Measurements from ENCODE around the gene TIAL1.
"Not testable (repeated sequence)": the region's sequence is repeated elsewhere in the genome, so short reads cannot be mapped to it uniquely, and the experiment has no call there.

TIAL1 gene, protein sequence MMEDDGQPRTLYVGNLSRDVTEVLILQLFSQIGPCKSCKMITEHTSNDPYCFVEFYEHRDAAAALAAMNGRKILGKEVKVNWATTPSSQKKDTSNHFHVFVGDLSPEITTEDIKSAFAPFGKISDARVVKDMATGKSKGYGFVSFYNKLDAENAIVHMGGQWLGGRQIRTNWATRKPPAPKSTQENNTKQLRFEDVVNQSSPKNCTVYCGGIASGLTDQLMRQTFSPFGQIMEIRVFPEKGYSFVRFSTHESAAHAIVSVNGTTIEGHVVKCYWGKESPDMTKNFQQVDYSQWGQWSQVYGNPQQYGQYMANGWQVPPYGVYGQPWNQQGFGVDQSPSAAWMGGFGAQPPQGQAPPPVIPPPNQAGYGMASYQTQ

DNA sequence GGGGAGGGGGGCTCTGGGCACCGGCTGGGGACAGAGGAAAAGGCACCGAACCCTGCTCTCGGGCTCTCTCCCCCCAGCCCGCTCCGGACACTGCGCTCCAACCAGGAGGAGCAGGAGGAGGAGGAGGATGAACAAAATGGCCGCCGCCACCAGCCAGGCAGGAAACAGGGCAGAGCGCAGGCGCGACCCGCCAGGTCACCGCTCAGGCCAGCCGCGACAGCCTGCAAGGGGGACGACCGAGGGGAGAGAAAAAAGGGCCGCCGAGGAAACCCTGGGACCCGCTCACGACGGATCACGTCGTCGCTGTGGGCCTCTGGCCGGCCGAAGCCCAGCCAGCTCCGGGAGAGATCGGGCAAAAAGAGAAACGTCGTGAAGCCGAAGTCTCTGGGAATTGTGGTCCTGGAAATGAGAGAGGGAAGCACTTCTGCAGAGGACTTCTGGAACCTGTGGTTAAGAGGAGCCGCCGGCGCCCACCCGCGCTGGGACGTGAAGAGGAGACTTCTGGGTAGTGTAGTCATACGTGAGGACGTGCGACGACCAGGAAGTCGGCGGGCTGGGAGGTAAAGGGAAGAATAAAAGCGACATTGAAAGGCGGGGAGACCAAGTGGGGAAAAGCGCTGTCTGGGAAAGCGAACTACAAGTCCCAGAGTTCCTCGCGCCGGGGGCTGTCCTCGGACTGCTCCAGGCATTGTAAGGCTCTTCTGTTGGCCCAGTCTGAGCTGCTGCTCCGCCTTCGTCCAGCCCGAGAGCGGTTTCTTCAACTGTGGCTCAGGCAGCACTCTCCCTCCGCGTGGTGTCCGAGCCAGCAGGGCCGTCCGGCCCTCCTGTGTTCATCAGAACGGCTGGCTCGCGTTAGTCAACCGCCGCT lies at the start of gene TIAL1:
TSS of gene TIAL1 (minus strand) at position 428 of the 868 bp plus-strand sequence. CDS start 499 bp downstream, outside the sequence.
- peak; percentile 94 for DNase-seq

DNA sequence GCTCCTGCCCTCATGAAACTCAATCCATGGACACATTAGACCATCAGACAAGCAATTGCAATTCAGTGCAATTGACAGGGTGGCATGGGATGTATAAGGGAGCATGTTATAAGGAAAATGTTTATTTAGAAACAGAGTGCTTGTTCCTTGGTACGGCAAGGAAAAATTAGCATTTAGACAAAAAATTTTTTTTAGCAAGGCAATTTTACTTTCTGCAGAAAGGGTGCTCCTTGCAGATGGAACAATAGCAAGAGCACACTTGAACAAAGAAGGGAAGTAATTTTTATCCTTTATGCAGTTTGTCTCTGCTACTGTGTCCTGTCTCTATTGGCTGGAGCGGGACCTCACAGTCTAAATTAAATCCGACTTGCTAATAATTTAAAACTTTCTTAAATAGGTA lies 48.2 kb upstream of the TIAL1 start:
- no peak for DNase-seq

DNA sequence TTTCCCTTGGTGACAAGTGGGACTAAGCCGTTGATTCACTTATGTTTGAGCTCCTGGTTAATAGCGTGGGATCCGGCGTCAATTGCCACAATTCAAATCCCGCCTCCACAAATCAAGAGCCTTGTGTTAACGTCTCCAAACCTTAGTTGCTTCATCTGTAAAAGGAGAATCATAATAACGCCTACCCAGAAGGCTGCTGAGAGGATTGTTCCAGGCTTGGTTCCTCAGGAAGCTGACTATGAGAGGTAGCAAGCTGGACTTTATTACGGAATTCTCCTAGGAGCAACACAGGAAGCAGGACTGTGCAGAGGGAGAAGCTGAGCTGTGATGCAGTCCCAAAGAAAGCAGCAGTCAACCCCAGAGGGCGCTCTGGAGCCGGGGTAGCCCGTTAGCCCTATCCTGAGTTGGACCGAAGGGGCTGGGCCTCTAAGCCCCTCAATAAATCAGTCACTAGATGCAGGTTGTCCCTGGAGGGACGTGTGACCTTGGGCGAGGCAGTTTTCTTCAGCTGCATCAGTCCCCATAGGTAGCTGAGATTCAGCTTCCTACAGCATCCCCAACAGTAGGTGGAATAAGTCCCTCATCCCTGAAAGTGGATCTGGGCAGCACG lies 47.5 kb upstream of the TIAL1 start:
- DNase-seq, result no peak

DNA sequence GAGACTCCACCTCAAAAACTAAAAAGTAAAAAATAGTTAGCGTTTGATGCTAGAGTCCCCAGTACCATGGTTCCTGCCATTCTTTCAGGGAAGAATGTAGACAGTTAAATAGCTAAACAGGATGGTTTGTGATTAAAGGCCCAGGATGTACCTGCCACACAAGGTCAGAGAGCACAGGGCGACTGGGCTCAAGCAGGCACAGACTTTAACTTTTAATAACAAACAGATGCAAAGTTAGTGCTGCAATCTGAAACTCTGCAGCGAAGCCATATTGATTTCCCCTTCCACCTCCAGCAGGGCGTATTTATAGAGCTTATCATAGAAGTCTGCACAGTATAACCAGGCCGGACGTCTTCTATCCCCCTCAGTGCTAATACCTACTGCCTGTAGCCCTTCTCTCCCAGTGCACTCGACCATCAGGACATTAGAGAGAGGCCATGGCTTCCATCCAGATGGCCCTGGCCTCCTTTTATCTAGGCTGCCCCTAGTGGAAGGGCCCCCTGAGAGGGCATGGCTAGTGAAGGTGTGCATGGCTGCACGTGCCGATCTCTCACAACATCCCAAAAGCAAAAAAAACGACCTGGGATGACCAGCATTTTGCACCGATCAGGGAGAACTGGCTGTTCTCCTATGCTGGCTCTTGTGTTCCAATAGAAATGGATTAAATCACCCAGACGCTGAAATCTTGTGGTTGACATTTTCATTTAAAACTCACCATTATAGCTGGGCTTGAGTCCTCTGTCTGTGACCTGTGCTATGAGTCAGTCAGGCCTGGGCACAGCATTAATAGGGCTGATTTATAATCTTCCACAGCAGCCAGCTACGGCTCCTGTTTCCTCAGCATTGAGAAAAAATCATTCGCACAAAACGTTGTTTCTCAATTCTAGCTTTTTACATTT lies 46.8 kb upstream of the TIAL1 start:
- no peak for DNase-seq

DNA sequence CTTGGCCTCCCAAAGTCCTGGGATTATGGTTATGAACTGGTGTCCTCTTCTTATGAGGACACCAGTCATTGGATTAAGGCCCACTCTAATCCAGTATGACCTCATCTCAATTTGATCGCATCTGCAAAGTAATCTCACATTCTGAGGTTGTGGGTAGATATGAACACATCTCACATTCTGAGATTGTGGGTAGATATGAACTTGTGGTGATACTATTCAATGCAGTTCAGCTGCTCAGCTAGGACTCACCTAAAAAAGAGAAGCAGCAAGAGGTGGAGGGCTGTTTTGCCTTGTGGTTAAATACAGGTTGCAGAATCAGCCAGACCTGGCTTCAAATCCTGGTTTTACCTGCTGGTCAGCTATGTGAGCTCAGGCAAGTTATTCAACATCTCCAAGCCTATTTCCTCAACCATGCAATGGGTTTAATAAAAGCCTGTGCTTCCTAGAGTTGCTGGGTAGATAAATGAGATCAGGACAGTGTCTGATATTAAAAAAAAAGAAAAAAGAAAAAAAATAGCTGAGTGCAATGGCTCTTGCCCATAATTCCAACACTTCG lies 45.9 kb upstream of the TIAL1 start:
- DNase-seq, result no peak

DNA sequence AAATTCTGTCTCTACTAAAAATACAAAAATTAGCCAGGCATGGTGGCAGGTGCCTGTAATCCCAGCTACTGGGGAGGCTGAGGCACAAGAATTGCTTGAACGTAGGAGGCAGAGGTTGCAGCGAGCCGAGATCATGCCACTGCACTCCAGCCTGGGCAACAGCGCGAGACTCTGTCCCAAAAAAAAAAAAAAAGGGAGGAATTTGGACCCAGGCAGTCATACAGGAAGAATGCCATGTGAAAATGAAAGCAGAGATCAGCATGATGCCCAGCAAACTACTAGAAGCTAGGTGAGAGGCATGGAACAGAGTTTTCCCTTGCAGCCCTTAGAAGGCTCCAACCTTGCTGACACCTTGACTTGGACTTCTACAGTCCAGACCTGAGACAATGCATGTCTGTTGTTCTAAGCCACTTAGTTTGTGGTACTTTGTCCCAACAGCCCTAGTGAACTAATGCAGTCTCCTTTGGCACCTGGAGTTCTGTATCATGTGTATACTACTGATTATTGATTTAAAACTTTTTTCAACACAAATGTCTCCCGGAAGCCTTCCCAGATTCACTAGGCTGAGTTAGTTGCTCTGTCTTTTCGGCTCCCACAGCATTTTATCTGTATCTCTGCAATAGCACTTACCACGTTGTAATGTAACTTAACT lies 44.2 kb upstream of the TIAL1 start:
- no peak for DNase-seq

DNA sequence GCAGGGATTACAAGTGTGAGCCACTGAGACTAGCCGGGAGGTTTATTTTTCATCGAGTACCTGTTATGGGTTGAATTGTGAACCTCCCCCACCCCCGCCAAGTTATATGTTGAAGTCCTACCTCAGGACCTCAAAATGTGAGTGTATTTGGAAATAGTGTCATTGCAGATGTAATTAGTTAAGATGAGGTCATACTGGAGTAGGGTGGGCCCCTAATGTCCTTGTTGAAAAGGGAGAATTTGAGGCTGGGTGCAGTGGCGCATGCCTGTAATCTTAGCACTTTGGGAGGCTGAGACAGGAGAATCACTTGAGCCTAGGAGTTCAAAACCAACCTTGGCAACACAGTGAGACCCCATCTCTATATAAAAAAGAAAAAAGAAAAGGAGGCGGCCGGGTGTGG lies 43.6 kb upstream of the TIAL1 start:
- no peak for DNase-seq

DNA sequence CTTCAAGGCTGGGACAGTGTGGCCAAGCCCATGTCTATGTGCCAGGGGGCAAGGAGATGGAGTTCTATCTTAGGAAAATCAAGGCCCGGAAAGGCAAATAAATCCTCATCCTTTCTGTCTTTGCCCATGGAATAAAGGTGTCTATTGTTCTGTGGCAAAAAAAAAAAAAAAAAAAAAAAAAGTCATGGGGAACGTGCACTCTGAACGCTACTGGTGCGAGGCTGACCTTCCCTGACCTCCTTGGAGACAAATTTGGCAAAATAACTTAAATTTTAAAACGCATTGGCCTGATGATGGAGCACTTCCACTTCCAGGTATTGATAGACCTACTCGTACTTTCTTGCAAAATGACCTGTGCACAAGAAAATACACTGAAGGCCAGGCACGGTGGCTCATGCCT lies 42.2 kb upstream of the TIAL1 start:
- no peak for DNase-seq

DNA sequence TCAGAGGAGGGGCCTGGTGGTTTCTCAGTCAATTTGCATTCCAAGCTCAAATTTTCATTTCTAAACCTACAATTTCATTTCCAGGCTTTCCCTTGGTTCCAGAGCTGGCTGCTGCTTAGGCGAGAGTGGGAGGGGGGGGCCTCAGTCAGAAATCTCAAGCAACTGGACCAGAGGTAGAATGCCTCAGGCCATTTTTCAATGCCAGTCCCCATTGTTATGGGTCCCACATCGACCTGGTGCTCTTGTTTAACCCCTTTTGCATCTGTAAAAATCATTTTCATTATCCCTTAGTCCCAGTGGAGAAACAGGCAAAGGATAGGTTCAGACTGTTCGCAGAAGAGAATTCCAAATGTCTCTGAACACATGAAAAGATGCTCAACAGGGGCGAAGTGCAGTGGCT lies 40.9 kb upstream of the TIAL1 start:
- DNase-seq, result no peak

DNA sequence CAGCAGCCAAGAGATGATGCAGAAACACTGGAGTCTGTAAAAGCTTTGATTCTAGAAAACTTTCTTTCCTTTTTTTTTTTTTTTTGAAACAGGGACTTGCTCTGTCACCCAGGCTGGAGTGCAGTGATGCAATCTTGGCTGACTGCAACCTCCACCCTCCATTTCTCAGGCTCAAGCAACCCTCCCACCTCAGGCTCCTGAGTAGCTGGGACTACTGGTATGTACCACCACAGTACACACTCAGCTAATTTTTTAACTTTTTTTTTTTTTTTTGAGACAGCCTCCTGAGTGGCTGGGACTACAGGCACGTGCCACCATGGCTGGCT lies 37.4 kb upstream of the TIAL1 start:
- DNase-seq, result no peak

DNA sequence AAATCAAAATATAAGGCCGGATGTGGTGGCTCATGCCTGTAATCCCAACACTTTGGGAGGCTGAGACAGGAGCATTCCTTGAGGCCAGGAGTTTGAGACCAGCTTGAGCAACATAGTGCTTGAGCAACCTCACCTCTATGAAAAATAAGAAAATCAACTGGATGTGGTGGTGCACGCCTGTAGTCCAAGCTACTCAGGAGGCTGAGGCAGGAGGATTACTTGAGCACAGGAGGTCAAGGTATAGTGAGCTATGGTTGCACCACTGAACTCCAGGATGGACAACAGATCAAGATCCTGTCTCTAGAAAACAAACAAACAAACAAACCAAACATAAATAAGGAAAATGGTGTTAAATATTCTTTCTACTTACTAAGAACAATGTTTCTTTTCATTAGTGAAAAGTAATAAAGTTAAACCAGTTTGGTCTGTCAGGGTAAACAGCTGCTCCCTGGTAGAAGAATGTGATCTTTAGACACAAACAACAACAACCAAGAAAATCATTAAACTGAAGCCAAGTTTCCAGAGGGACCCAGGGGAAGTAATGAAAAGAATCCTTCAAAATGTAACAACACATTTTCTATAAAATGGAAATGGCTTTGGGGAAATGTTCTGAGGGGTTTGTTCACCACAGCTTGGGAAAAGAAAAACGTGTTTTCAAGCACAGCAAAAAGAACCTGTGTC lies 36.9 kb upstream of the TIAL1 start:
- no peak for DNase-seq

DNA sequence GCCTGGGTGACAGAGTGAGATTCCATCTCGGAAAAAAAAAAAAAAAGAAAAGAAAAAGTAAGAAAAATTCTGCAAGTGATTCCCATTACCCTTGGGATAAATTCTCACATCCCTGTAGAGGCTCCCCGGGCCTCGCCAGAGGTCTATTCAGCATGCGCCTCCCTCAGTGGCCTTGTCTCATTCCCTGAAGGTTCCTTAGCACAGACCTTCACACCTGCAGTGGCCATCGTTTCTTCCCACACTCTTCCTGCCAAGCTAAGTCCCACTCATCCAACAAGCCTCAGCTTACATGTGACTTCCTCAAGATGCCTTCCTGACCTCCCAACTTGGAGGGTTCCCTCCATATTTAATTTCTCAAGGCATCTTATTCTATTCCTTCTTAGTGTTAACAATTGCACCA lies 33.5 kb upstream of the TIAL1 start:
- DNase-seq, result no peak

DNA sequence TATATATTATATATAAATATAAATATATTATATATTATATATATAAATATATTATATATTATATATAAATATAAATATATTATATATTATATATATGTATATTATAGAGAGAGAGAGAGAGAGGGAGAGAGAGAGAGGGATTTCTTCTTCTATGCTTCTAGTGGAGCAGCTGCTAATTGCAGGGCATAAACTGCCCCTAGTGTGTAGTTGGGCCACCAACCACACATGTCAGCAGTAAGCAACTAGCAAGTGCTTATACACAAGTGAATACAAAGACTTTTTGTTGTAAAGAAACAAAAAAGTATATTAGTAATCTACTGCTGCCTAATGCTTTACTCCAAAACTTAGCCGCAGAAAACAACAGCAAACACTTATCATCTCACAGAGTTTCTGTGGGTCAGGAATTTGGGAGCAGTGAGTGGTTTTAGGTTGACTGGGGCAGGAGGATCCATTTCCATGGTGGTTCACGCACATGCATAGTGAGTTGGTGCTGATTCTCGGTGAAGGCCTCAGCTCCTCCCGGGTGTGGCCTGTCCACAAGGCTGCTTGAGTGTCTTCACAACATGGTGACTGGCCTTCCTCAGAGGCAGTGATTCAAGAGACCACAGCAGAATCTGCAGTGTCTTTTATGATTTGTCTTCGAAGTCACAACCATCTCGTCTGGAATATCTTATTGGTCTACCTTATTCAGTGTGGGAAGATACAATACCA lies 29.0 kb upstream of the TIAL1 start:
- DNase-seq, result no peak

DNA sequence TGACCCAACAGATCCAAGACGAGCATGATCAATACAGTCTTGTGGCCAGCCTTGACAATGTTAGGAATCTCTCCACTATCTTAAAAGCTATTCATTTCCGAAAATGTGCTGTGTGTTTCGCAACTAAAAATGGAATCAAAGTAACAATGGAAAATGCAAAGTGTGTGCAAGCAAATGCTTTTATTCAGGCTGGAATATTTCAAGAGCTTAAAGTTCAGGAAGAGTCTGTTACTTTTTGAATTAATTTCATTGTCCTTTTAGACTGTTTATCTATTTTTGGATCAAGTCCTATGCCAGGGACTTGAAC lies 24.3 kb upstream of the TIAL1 start:
- no peak for DNase-seq

DNA sequence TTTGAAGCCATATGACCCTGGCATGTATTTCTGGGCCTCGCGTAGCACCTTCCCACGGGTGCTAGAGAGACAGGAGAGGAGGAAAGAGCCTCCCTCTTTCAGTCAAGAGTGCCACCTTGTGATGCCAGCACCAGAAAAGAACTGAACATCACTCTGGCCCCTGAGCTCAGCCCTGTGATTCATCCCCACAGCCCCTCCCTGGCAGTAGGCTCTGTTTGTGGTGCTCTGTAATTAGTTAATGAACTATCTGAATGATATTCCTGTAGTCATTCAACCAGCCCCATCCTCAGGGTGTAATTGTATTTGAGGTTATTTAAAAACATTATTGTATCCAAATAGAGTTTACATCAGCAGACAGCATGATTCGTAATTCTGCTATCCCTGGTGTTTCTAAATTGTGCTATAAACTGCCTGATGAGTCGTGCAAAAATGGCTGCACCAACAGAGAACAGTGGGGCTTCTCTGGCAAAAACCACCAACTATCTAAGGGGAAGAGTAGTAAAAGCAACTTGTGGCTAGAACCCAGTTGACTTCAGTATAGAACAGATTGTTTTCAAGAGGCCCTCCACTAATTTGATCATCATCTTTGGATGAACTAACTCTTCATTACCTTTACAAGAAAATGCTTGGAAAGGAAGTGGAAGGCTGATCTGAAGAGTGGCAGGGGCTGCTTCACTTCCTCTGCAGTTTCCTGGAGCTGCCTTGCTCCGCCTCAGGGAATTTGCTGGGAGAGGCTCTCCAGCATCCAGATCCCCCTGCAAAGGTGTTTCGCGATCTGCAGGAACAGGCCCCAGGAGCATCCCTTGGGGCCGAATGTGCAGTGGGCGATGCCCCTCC lies 23.7 kb upstream of the TIAL1 start:
- no peak for DNase-seq

DNA sequence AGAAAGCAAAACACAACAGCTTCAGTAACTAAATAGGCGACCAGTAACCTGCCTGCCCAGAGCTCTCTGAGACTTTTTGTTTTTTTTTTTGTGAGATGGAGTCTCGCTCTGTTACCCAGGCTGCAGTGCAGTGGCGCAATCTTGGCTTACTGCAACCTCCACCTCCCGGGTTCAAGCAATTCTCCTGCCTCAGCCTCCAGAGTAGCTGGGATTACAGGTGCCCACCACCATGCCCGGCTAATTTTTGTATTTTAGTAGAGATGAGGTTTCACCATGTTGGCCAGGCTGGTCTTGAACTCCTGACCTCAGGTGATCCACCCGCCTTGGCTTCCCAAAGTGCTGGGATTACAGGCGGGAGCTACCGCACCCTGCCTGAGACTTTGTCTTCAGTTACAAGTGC lies 23.0 kb upstream of the TIAL1 start:
- not testable (repeated sequence) for DNase-seq

DNA sequence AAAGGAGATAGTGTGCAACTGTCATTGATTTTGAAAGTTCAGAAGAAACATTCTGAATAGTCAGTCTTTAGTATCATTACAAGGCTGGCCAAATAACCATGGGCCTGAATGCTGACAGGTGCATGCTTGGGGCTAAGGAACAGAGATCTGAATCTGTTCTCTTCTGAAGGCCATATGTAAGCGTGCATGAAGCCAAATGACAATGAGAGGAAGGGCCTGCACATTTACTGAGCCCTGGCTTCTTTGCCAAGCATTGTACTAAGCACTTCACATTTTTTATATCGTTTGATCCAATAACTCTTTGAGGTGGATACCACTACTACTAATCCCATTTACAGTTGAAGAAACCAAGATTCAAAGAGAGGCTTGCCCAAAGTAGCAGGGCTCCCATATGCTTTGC lies 22.5 kb upstream of the TIAL1 start:
- DNase-seq, result no peak

DNA sequence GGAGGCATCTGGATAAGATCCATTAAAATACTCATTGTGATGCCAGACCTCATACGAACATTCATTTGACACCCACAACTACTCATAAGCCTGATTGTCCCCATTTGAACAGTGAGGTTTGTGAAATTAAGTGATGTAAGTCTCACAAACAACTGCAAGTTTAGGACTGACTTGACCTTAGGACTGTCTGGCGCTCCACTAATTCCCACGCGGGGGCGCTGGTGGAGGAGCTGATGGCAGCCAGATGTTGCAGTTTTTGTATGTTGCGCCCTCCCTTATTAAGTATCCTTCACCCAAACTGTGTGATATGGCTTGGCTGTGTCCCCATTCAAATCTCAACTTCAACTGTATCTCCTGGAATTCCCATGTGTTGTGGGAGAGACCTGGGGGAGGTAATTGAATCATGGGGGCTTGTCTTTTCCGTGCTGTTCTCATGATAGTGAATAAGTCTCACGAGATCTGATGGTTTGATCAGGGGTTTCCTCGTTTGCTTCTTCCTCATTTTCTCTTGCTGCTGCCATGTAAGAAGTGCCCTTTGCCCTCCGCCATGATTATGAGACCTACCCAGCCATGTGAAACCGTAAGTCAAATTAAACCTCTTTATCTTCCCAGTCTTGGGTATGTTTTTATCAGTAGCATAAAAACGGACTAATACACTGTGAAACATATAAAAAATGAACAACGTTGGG lies 20.3 kb upstream of the TIAL1 start:
- no peak for DNase-seq

DNA sequence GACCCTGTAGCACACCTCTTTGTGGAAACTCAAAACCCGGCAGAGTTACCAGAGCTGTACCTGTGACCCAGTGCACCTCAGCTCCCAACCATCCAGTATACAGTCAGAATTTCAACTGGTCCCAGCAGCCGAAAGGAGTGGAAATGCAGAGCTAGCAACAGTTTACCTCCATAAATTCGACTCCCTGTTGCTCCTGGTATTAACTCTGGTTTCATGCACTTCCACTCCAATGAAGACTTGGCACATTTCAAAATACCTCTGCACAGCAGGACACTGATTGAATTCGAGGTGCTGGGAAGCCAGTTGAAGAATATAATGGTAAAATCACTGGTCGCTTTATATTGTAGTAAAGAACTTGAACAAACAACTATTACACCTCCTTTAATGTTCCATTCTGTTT lies 17.9 kb upstream of the TIAL1 start:
- no peak for DNase-seq
